SJSA1 (cell line): Measurements from ENCODE around the gene CTIF. TPM values are rescaled to one million over a fixed set of nuclear protein-coding genes. Genes with fewer than 3 reads are reported as not detected.

Experiments
- DNase-seq, 2 experiments: peaks; one replicate each; pipeline ENCODE4 v3.0.0-alpha.2; 2015 to 2020; ENCODE audit warnings: low spot score in 2 of 2, low read depth in 1 of 2
- H3K27ac ChIP-seq: fragments of 250-450 bp; sonication (Bioruptor Pico); 2 replicates; pipeline ENCODE4 v1.5.1; 2020; ENCODE audit warnings: mild to moderate bottlenecking, moderate library complexity
- H3K27me3 ChIP-seq: fragments of 250-450 bp; sonication (Bioruptor Pico); replicated peaks from 2 replicates; pipeline ENCODE4 v1.5.1; 2020; ENCODE audit warnings: mild to moderate bottlenecking, moderate library complexity
- H3K36me3 ChIP-seq: fragments of 250-450 bp; sonication (Bioruptor Pico); 2 replicates; pipeline ENCODE4 v1.5.1; 2020; ENCODE audit warnings: mild to moderate bottlenecking
- H3K4me1 ChIP-seq: fragments of 250-450 bp; sonication (Bioruptor Pico); replicated peaks from 2 replicates; pipeline ENCODE4 v1.6.1; 2021; ENCODE audit warnings: mild to moderate bottlenecking
- H3K4me3 ChIP-seq: fragments of 250-450 bp; sonication (Bioruptor Pico); 2 replicates; pipeline ENCODE4 v1.5.1; 2020; ENCODE audit warnings: mild to moderate bottlenecking
- H3K9me3 ChIP-seq: fragments of 250-450 bp; sonication (Bioruptor Pico); replicated peaks from 2 replicates; pipeline ENCODE4 v1.5.1; 2020; ENCODE audit warnings: mild to moderate bottlenecking
- total RNA-seq: library from RNA; depleted of rRNA; stranded (reverse); fragments of >200 nt; shearing (Covaris generic); gene quantifications from 2 replicates; pipeline ENCODE4 v1.2.3, GENCODE V29; 2014

CTIF gene
- total RNA-seq, 1 experiment from 2014 or later: 91.5 TPM

GRCh38 chr18:48668466-48669179 lies 129.8 kb downstream of the CTIF start:
- no peak overlapping the region for H3K4me3 ChIP-seq
- H3K27ac ChIP-seq: no peak overlapping the region
- H3K27me3 ChIP-seq: no peaks in the 10 kb centered on the region
- DNase-seq: no peak
- H3K36me3 ChIP-seq: peaks cover 98% of the 10 kb centered on the region
- H3K9me3 ChIP-seq: 0 out of 2 replicates have a peak, but pooled peaks cover 12% of the 10 kb centered on the region
- peaks cover 8% of the 10 kb centered on the region for H3K4me1 ChIP-seq

DNA sequence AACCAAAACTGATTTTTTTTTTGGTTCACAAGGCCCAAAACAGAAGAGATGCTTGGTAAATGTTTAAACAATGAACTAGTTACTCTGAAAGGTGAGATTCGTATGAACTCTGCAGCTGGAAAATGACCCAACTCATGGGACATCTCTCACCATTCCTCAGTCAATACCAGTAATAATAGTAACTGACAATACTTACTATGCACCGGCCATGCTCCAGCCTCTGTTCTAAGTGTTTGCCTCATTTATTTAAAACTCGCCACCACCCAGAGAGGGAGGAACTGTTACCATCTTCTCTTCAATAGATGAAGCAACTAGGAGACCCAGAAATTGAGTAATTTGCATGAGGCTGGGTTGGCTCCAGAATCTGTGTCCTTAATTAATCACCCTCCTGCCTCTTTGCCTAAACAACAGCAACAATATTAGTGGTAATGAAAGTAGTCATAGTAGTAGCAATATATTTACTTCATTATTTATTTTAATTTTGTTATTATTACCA lies 130.4 kb downstream of the CTIF start:
- DNase-seq: no peak
- H3K27ac ChIP-seq: no peak overlapping the region
- peaks cover 3% of the 10 kb centered on the region for H3K4me1 ChIP-seq
- peaks cover 98% of the 10 kb centered on the region for H3K36me3 ChIP-seq
- H3K4me3 ChIP-seq: no peak overlapping the region
- H3K27me3 ChIP-seq: no peaks in the 10 kb centered on the region
- H3K9me3 ChIP-seq: 0 out of 2 replicates have a peak, but pooled peaks cover 12% of the 10 kb centered on the region

DNA sequence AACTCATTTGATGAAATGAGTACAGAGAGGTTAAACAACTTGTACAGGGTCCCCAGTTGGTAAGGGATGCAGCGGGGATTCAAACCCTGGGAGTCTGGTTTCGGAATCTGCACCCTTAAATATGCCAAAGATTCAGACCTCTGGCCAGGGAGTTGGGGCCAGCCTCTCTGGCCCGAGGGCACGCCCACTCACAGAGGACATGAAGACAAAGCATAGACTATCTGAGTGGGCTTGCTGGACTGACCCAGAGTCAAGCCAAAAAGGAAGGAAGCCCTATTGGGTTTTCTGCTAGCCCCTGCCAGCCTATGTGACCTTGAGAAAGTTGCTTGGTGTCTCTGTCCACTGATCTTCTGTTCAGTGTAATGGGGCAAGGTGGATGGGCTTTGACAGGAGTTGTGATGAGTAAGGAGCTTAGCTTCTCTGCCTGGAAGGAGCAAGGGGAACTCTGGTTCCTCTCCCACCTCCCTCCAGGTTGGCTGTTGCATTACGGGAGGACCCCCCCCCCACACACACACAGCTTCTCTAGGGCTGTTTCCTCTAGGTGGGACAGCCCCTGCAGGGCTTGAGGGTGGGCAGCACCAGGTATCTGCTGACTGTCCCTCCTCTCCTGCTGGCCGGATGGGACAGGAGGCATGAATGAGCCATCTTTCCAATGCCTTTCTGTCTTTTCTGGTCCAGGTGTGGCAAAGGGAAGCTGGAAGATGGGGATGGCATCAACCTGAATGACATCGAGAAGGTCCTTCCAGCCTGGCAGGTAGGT lies 131.3 kb downstream of the CTIF start:
- Histone ChIP-seq H3K4me3 (no peak overlapping the region), H3K9me3 (0 out of 2 replicates have a peak, but pooled peaks cover 12% of the 10 kb centered on the region), H3K4me1 (peaks cover 2% of the 10 kb centered on the region), H3K27me3 (no peaks in the 10 kb centered on the region), H3K36me3 (peaks cover 96% of the 10 kb centered on the region), H3K27ac (no peak overlapping the region)
- DNase-seq: no peak

DNA sequence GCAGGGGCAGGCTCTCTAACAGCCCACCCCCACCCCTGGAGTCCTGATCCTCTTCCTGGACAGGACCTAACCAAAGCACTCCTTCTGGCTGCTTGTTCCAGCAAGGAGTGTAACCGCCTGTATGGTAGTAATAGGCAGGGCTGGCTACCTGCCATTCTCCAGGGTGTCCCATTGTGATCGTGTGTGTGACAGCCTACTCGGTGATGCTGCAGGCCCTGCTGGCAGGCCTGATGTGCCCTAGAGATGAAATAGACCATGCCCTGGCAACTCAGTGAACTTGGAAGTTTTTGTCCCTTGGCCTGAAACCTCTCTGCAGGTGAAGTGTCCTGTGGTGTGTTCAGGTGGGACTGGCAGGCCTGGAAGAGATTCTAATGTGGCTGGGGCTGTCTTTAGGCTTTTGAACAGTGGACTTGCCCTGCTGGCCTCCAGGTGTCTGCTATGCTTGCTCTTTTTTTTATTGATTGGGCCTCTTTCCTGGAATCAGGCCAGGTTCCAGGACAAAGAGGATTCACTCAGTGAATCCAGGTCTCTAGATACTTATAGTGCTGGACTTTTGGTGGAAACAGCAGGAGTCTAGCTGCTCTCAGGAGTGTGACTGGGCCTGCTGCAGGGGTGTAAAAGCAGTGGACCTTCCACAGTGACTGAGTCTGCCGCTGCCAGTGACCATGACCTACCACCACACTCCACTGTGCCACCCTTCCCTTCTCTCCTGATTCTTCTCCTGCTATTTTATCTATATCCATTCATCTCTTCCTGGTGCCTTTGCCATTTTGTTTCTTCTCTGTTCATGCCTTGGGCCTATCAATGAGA lies 132.1 kb downstream of the CTIF start:
- Histone ChIP-seq H3K27ac (no peak overlapping the region), H3K36me3 (peaks cover 95% of the 10 kb centered on the region), H3K9me3 (0 out of 2 replicates have a peak, but pooled peaks cover 12% of the 10 kb centered on the region), H3K27me3 (no peaks in the 10 kb centered on the region), H3K4me1 (peaks cover 8% of the 10 kb centered on the region), H3K4me3 (no peak overlapping the region)
- no peak for DNase-seq

DNA sequence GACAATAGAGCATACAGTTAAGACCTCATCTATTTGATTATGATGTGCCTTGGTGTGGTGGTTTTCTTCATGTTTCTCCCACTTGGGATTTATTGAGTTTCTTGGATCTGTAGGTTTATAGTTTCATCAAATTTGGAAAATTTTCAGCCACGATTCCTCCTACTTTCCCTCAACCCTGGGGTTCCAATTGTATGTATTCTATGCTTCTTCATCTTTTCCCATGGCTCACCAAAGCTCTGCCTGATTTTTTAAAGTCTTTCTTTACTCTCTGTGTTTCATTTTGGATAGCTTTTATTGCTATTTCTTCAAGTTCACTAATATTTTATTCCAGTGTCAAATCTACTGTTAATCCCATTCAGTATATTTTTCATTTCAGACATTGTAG lies 132.7 kb downstream of the CTIF start:
- Histone ChIP-seq H3K9me3 (0 out of 2 replicates have a peak, but pooled peaks cover 12% of the 10 kb centered on the region), H3K27me3 (no peaks in the 10 kb centered on the region), H3K4me3 (no peak overlapping the region), H3K4me1 (peaks cover 8% of the 10 kb centered on the region), H3K36me3 (peaks cover 95% of the 10 kb centered on the region), H3K27ac (no peak overlapping the region)
- DNase-seq: no peak

- 0 out of 2 replicates have a peak, but pooled peaks cover 12% of the 10 kb centered on the region for H3K9me3 ChIP-seq
- H3K4me3 ChIP-seq: no peak overlapping the region
- DNase-seq: no peak
- no peak overlapping the region for H3K27ac ChIP-seq
- H3K27me3 ChIP-seq: no peaks in the 10 kb centered on the region
- H3K36me3 ChIP-seq: peaks cover 95% of the 10 kb centered on the region
- peaks cover 8% of the 10 kb centered on the region for H3K4me1 ChIP-seq
Observed at GRCh38 chr18:48672671-48673340, 134.0 kb downstream of the CTIF start.

- Histone ChIP-seq H3K36me3 (peaks cover 95% of the 10 kb centered on the region), H3K4me1 (peaks cover 8% of the 10 kb centered on the region), H3K4me3 (no peak overlapping the region), H3K27me3 (no peaks in the 10 kb centered on the region), H3K9me3 (0 out of 2 replicates have a peak, but pooled peaks cover 12% of the 10 kb centered on the region), H3K27ac (no peak overlapping the region)
- DNase-seq: no peak
Observed at GRCh38 chr18:48673456-48673852, 134.6 kb downstream of the CTIF start.

GRCh38 chr18:48673853-48674721 lies 135.3 kb downstream of the CTIF start:
- Histone ChIP-seq H3K27ac (no peak overlapping the region), H3K4me3 (no peak overlapping the region), H3K9me3 (0 out of 2 replicates have a peak, but pooled peaks cover 12% of the 10 kb centered on the region), H3K36me3 (peaks cover 95% of the 10 kb centered on the region), H3K4me1 (peaks cover 8% of the 10 kb centered on the region), H3K27me3 (no peaks in the 10 kb centered on the region)
- no peak for DNase-seq

DNA sequence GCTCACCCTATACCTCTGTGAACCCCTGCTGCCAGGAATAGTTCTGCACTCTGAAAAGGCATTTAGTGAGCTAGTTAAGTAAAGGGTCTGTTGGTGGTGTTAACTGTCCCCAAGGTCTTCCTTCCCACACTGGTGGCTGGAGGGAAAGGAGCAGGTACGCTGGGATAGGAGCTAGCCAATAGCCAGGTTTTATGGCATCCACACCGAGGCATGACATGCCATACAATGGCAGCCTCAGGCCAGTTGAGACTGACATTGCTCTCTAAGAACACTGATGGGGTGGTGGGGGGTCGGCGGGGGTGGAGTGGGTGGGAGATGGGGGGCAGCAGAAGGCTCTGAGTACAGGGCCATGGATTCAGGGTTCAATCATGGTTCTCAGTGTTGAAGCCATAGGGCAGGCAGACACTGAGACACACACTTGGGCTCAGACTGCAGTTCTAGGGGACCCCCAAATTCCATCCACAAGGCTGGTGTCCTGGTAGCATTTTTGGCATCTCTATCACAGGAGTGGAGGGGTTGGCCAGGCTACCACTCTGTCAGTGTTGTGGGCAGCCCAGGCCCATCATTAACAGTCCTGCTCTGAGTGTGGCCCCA lies 136.0 kb downstream of the CTIF start:
- H3K4me3 ChIP-seq: no peak overlapping the region
- DNase-seq: no peak
- H3K27ac ChIP-seq: no peak overlapping the region
- peaks cover 97% of the 10 kb centered on the region for H3K36me3 ChIP-seq
- H3K9me3 ChIP-seq: 0 out of 2 replicates have a peak, but pooled peaks cover 12% of the 10 kb centered on the region
- no peaks in the 10 kb centered on the region for H3K27me3 ChIP-seq
- peaks cover 8% of the 10 kb centered on the region for H3K4me1 ChIP-seq

DNA sequence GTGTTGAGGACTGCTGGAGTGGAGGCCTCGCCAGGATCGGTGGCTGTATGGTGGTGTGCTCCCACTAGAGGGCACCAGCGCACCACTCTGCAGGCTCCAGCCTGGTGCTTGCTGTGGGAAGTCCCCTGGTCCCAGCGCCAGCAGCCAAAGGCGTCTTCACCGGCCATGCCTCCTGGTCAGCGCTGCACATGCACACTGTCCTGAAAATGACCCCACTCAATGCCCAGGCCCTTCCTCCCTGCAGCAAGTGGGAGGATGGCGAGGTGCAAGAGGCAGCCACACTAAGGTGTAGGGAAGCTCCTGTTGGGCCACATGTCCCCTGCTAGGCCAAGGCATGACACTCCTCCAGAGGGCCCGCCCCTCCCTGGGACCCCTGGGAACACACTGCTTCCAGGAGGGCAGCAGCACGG lies 136.5 kb downstream of the CTIF start:
- DNase-seq: peak; percentile 84 to 88
- H3K4me1 ChIP-seq: peaks cover 8% of the 10 kb centered on the region
- H3K27me3 ChIP-seq: no peaks in the 10 kb centered on the region
- H3K9me3 ChIP-seq: 0 out of 2 replicates have a peak, but pooled peaks cover 11% of the 10 kb centered on the region
- H3K27ac ChIP-seq: no peak overlapping the region
- peaks cover 97% of the 10 kb centered on the region for H3K36me3 ChIP-seq
- H3K4me3 ChIP-seq: no peak overlapping the region

DNA sequence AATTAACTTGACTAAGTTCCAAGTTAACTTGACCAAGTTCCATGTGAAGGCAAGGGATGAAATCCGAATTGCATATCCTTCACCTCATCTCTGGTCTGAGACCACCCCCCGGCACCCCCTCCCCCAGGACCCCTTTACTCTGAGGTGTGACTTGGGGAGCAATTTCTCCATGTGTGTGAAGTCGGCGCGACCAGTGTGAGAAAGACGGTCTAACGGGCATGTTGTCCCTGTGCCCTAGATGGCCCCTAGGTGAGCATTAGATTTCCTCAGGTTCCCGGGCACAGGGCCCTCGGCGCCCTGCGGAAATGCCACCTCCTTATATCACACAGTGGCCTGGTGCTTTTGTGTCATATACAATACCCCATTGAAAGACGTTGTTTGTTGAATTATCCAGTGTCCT lies 137.1 kb downstream of the CTIF start:
- no peak for DNase-seq
- Histone ChIP-seq H3K4me3 (no peak overlapping the region), H3K27ac (no peak overlapping the region), H3K36me3 (peaks cover 97% of the 10 kb centered on the region), H3K9me3 (0 out of 2 replicates have a peak, but pooled peaks cover 6% of the 10 kb centered on the region), H3K4me1 (peaks cover 8% of the 10 kb centered on the region), H3K27me3 (no peaks in the 10 kb centered on the region)

- Histone ChIP-seq H3K27me3 (no peaks in the 10 kb centered on the region), H3K4me3 (no peak overlapping the region), H3K27ac (no peak overlapping the region), H3K9me3 (0 out of 2 replicates have a peak, but pooled peaks cover 2% of the 10 kb centered on the region), H3K4me1 (peaks cover 8% of the 10 kb centered on the region), H3K36me3 (peaks cover 97% of the 10 kb centered on the region)
- no peak for DNase-seq
Observed at GRCh38 chr18:48676346-48676745, 137.5 kb downstream of the CTIF start.
